ENCODE measurements around the gene HES3. TPM values are rescaled to one million over a fixed set of nuclear protein-coding genes. Genes with fewer than 3 reads are reported as not detected.

The HES3 gene
- total RNA-seq, 4 donors from 2014 or later, result not detected

DNA sequence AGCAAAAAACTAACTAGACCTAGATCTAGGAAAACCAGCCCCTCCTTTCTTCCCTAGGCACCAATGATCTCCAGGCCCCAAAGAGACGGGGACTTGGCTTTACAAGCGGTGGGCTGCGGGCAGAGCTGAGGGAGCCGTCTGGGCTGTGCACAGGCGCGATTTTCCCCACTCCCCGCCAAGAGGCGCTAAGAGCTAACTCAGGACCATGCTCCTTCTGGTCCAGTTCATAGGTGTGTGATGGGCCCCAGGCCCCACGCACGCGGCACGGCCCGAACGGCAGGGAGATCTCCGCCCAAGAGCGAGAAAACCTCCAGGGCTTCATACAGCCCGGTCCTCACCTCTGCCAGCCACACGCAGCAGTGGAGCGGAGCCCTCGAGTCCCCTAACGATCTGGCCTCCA lies 24.4 kb downstream of the HES3 start:
- TF ChIP-seq, protein P1, sequence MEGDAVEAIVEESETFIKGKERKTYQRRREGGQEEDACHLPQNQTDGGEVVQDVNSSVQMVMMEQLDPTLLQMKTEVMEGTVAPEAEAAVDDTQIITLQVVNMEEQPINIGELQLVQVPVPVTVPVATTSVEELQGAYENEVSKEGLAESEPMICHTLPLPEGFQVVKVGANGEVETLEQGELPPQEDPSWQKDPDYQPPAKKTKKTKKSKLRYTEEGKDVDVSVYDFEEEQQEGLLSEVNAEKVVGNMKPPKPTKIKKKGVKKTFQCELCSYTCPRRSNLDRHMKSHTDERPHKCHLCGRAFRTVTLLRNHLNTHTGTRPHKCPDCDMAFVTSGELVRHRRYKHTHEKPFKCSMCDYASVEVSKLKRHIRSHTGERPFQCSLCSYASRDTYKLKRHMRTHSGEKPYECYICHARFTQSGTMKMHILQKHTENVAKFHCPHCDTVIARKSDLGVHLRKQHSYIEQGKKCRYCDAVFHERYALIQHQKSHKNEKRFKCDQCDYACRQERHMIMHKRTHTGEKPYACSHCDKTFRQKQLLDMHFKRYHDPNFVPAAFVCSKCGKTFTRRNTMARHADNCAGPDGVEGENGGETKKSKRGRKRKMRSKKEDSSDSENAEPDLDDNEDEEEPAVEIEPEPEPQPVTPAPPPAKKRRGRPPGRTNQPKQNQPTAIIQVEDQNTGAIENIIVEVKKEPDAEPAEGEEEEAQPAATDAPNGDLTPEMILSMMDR (IDR thresholded peaks at IDR 0.05), result no peak
- TF ChIP-seq POLR2A (IDR thresholded peaks at IDR 0.05), result no peak
- peak overlapping the region in 1 of 4 donors; percentile 77 for H3K27ac ChIP-seq
- no peaks in the 10 kb centered on the region for H3K9me3 ChIP-seq
- H3K4me1 ChIP-seq, result peaks cover 0 to 42% (median 3%) of the 10 kb centered on the region in 4 donors
- no peak for DNase-seq
- no peaks in the 10 kb centered on the region for H3K27me3 ChIP-seq
- no peaks in the 10 kb centered on the region for H3K36me3 ChIP-seq
- no peak overlapping the region for H3K4me3 ChIP-seq

- H3K27ac ChIP-seq, result peak overlapping the region in 3 of 4 donors; percentile 18 to 77 (median 69)
- H3K36me3 ChIP-seq, result no peaks in the 10 kb centered on the region
- no peaks in the 10 kb centered on the region for H3K27me3 ChIP-seq
- H3K4me1 ChIP-seq, result peaks cover 0 to 48% (median 3%) of the 10 kb centered on the region in 4 donors
- no peaks in the 10 kb centered on the region for H3K9me3 ChIP-seq
- no peak for DNase-seq
- no peak for TF ChIP-seq POLR2A (IDR thresholded peaks at IDR 0.05)
- TF ChIP-seq, protein P1 (IDR thresholded peaks at IDR 0.05), result no peak
- no peak overlapping the region for H3K4me3 ChIP-seq
These were observed 25.3 kb downstream of the HES3 start for GRCh38 chr1:6269296-6269695.

DNA sequence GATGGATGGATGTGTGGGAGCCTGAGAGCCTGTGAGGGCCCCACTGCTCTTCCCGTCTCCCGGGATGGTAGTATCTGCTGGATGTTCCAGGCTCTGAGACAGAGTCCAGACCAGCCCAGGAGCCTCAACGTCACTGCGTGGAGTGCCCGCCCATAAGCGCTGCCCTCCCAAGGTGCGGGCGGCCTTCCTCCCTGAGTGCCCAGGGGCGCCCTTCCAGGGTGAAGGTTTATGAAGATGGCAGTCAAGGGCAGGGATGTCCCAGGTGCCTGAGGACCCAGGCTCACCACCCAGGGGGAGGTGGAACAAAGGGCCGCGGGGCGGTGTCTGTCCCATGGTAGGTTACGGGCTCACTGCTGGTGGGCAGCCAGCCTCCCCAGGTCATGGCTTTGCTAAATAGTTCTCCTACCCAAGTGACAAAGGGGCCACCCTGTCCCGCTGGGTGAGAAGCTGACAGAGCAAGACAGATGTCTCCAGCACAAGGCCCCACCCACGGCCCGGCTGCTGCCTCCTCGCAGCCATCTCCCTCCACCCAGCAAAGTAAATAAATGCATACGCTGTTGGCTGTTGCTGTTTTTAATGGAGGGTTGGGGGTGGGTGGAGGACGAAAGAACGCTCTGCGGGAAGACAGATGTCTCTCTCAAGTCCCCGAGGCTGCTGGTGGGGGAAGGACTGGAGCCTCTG lies 25.9 kb downstream of the HES3 start:
- Histone ChIP-seq H3K27ac (peak overlapping the region in 3 of 4 donors; percentile 36 to 77 (median 69)), H3K4me3 (no peak overlapping the region), H3K4me1 (peaks cover 0 to 48% (median 3%) of the 10 kb centered on the region in 4 donors), H3K27me3 (no peaks in the 10 kb centered on the region), H3K36me3 (no peaks in the 10 kb centered on the region), H3K9me3 (no peaks in the 10 kb centered on the region)
- TF ChIP-seq POLR2A (IDR thresholded peaks at IDR 0.05), result peak in 1 of 2 donors; percentile 50
- TF ChIP-seq, protein P1 (IDR thresholded peaks at IDR 0.05), result no peak
- DNase-seq, result peak in 2 of 3 donors; percentile 73 to 82

- DNase-seq, result peak in 1 of 3 donors; percentile 77
- Histone ChIP-seq H3K9me3 (no peaks in the 10 kb centered on the region), H3K4me1 (peaks cover 0 to 48% (median 3%) of the 10 kb centered on the region in 4 donors), H3K36me3 (no peaks in the 10 kb centered on the region), H3K4me3 (no peak overlapping the region), H3K27ac (peak overlapping the region in 3 of 4 donors; percentile 63 to 77 (median 69)), H3K27me3 (no peaks in the 10 kb centered on the region)
- TF ChIP-seq, protein P1 (IDR thresholded peaks at IDR 0.05), result no peak
- no peak for TF ChIP-seq POLR2A (IDR thresholded peaks at IDR 0.05)
These were observed 26.4 kb downstream of the HES3 start for GRCh38 chr1:6270401-6270800.

- Histone ChIP-seq H3K4me1 (peaks cover 0 to 51% (median 3%) of the 10 kb centered on the region in 4 donors), H3K9me3 (no peaks in the 10 kb centered on the region), H3K36me3 (no peaks in the 10 kb centered on the region), H3K27ac (peak overlapping the region in 3 of 4 donors; percentile 63 to 77 (median 69)), H3K27me3 (no peaks in the 10 kb centered on the region), H3K4me3 (no peak overlapping the region)
- DNase-seq, result no peak
- TF ChIP-seq POLR2A (IDR thresholded peaks at IDR 0.05), result no peak
- TF ChIP-seq, protein P1 (IDR thresholded peaks at IDR 0.05), result no peak
These were observed 27.0 kb downstream of the HES3 start for GRCh38 chr1:6271006-6271405.

Data from Peyer's patch (tissue), 4 donors.